Calu3 (cell line): ENCODE results near the gene CD2AP. TPM values are rescaled to one million over a fixed set of nuclear protein-coding genes. Genes with fewer than 3 reads are reported as not detected.

Experiments used
- BruUV-seq: library from RNA; stranded (reverse); fragments of 400-500 nt; replicated peaks from 2 replicates; lab custom pipeline; 2021; lab: Mats Ljungman, UMichigan
- CTCF ChIA-PET: fragments of 300-600 bp; sonication (Branson Sonifier 250); formaldehyde crosslinking; loops from one replicate; lab custom pipeline; 2022; ENCODE audit warnings: antibody characterized with exemption; lab: Charles Lee
- DNase-seq: peaks from one replicate; pipeline ENCODE4 v3.0.0; 2022
- H3K27ac Mint-ChIP-seq: one replicate; pipeline ENCODE4 v1.8.0; 2022; ENCODE audit warnings: mixed read lengths; ENCODE audit not compliant: unreplicated experiment
- H3K27me3 Mint-ChIP-seq: one replicate; pipeline ENCODE4 v1.8.0; 2022; ENCODE audit warnings: mixed read lengths; ENCODE audit not compliant: unreplicated experiment
- H3K36me3 Mint-ChIP-seq: one replicate; pipeline ENCODE4 v1.8.0; 2022; ENCODE audit warnings: mild to moderate bottlenecking, moderate library complexity, mixed read lengths; ENCODE audit not compliant: insufficient read depth, unreplicated experiment
- H3K4me1 Mint-ChIP-seq: one replicate; pipeline ENCODE4 v1.8.0; 2022; ENCODE audit warnings: mild to moderate bottlenecking, low read depth, mixed read lengths; ENCODE audit not compliant: unreplicated experiment
- H3K4me3 Mint-ChIP-seq: one replicate; pipeline ENCODE4 v1.8.0; 2022; ENCODE audit warnings: mild to moderate bottlenecking, low read depth, moderate library complexity, mixed read lengths; ENCODE audit not compliant: unreplicated experiment
- H3K9me3 Mint-ChIP-seq: one replicate; pipeline ENCODE4 v1.8.0; 2022; ENCODE audit warnings: low read depth, mixed read lengths; ENCODE audit not compliant: unreplicated experiment
- intact Hi-C: fragments of 100-400 bp; cut with micrococcal nuclease; formaldehyde crosslinking; loops from one replicate; pipeline ENCODE4 v1.10.0; 2022; ENCODE audit not compliant: unreplicated experiment
- total RNA-seq: library from RNA; stranded (reverse); gene quantifications from 2 replicates; pipeline ENCODE4 v1.2.3, GENCODE V29; 2022
- TF ChIP-seq, protein P1 (sequence below): fragments of 200-600 bp; IDR thresholded peaks from one replicate; pipeline ENCODE4 v1.8.0; 2022; ENCODE audit warnings: antibody characterized with exemption; ENCODE audit not compliant: unreplicated experiment

Gene CD2AP
- total RNA-seq, 1 experiment from 2014 or later, result 105 TPM

GRCh38 chr6:47629954-47630353 is 152.4 kb downstream of the CD2AP start:
- TF ChIP-seq, protein P1, sequence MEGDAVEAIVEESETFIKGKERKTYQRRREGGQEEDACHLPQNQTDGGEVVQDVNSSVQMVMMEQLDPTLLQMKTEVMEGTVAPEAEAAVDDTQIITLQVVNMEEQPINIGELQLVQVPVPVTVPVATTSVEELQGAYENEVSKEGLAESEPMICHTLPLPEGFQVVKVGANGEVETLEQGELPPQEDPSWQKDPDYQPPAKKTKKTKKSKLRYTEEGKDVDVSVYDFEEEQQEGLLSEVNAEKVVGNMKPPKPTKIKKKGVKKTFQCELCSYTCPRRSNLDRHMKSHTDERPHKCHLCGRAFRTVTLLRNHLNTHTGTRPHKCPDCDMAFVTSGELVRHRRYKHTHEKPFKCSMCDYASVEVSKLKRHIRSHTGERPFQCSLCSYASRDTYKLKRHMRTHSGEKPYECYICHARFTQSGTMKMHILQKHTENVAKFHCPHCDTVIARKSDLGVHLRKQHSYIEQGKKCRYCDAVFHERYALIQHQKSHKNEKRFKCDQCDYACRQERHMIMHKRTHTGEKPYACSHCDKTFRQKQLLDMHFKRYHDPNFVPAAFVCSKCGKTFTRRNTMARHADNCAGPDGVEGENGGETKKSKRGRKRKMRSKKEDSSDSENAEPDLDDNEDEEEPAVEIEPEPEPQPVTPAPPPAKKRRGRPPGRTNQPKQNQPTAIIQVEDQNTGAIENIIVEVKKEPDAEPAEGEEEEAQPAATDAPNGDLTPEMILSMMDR, result no peak
- Mint-ChIP-seq H3K36me3 (peaks cover 33% of the 10 kb centered on the region), H3K4me1 (peaks cover 33% of the 10 kb centered on the region), H3K9me3 (no peaks in the 10 kb centered on the region), H3K4me3 (no peak overlapping the region), H3K27me3 (no peaks in the 10 kb centered on the region), H3K27ac (peak overlapping the region; percentile 42)
- BruUV-seq, result no TSS peak
- DNase-seq, result no peak
- CTCF ChIA-PET, result no interaction called here
- intact Hi-C loops, result no loop called here

GRCh38 chr6:47630587-47630986 is 153.0 kb downstream of the CD2AP start:
- CTCF ChIA-PET, result interaction anchor here (0.8 to 1.6 kb wide), 3 partner anchors 18 to 150 kb away, joined by 3 to 15 read pairs (median 6); no protein-coding TSS in a partner anchor
- H3K27ac Mint-ChIP-seq, result no peak overlapping the region
- no TSS peak for BruUV-seq

GRCh38 chr6:47631269-47631772 is 153.7 kb downstream of the CD2AP start:
- H3K27ac Mint-ChIP-seq, result peak overlapping the region; percentile 59
- H3K9me3 Mint-ChIP-seq, result no peaks in the 10 kb centered on the region
- H3K27me3 Mint-ChIP-seq, result no peaks in the 10 kb centered on the region
- CTCF ChIA-PET, result interaction anchor here (0.8 to 1.6 kb wide), 8 partner anchors 15 to 149 kb away, joined by 3 to 22 read pairs (median 4); no protein-coding TSS in a partner anchor
- no peak for DNase-seq
- TF ChIP-seq, protein P1, result no peak
- intact Hi-C loops, result loop anchor here (1.0 kb wide), 1 partner anchor 149 kb away; no protein-coding TSS in a partner anchor
- BruUV-seq, result no TSS peak
- no peak overlapping the region for H3K4me3 Mint-ChIP-seq
- H3K36me3 Mint-ChIP-seq, result peaks cover 33% of the 10 kb centered on the region
- peaks cover 36% of the 10 kb centered on the region for H3K4me1 Mint-ChIP-seq

More at GRCh38 chr6:47630587-47630986, 153.0 kb downstream of the CD2AP start:
- H3K9me3 Mint-ChIP-seq, result no peaks in the 10 kb centered on the region
- H3K4me1 Mint-ChIP-seq, result peaks cover 36% of the 10 kb centered on the region
- no peak for DNase-seq
- no peak overlapping the region for H3K4me3 Mint-ChIP-seq
- TF ChIP-seq, protein P1, result no peak
- H3K27me3 Mint-ChIP-seq, result no peaks in the 10 kb centered on the region
- intact Hi-C loops, result no loop called here
- H3K36me3 Mint-ChIP-seq, result peaks cover 33% of the 10 kb centered on the region

GRCh38 chr6:47631797-47632196 is 154.2 kb downstream of the CD2AP start:
- peaks cover 33% of the 10 kb centered on the region for H3K36me3 Mint-ChIP-seq
- TF ChIP-seq, protein P1, result no peak
- H3K4me1 Mint-ChIP-seq, result peaks cover 36% of the 10 kb centered on the region
- H3K27ac Mint-ChIP-seq, result peak overlapping the region; percentile 59
- H3K27me3 Mint-ChIP-seq, result no peaks in the 10 kb centered on the region
- BruUV-seq, result no TSS peak
- DNase-seq, result no peak
- no peaks in the 10 kb centered on the region for H3K9me3 Mint-ChIP-seq
- CTCF ChIA-PET, result interaction anchor here (0.5 to 1.6 kb wide), 8 partner anchors 15 to 149 kb away, joined by 3 to 22 read pairs (median 4); no protein-coding TSS in a partner anchor
- H3K4me3 Mint-ChIP-seq, result no peak overlapping the region
- intact Hi-C loops, result loop anchor here (1.0 kb wide), 1 partner anchor 149 kb away; no protein-coding TSS in a partner anchor
